H7 (cell line): Measurements from ENCODE around the gene PTPA. TPM values are rescaled to one million over a fixed set of nuclear protein-coding genes. Genes with fewer than 3 reads are reported as not detected.

Experiments used
- DNase-seq: peaks from one replicate; pipeline ENCODE4 v3.0.0; 2012
- H3K27me3 ChIP-seq: 2 replicates; pipeline ENCODE4 v1.6.0; 2011; ENCODE audit warnings: mild to moderate bottlenecking, low read length; ENCODE audit not compliant: control insufficient read depth, insufficient read depth
- H3K36me3 ChIP-seq: replicated peaks from 2 replicates; pipeline ENCODE4 v1.5.1; 2011; ENCODE audit warnings: low read length; ENCODE audit not compliant: control insufficient read depth, insufficient read depth
- H3K4me3 ChIP-seq: 2 replicates; pipeline ENCODE4 v1.5.1; 2011; ENCODE audit warnings: low read depth, mild to moderate bottlenecking, control low read depth, low read length, moderate library complexity; ENCODE audit not compliant: insufficient read depth
- total RNA-seq: library from RNA; depleted of rRNA; stranded (reverse); fragments of >200 nt; shearing (Covaris generic); gene quantifications from 2 replicates; pipeline ENCODE4 v1.2.3, GENCODE V29; 2014

The PTPA gene
- total RNA-seq, 1 experiment from 2014 or later: 166 TPM

DNA sequence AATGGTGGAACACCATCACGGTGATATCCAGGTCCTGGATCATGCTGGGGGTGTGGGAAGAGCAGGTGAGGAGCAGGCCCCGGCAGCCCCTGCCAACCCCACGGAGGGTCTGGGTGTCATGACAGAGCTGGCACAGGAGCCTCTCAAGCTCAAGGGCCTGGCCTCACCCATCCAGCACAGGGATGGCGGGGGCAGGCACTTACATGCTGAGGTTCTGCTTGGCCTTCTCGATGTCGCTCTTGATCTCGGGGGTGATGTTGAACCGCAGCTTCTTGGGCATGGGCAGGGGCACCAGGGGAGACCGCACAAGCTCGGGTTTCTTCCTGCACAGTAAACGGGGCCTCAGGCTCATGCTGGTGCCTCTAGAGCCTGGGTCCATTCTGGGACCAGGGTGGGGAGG lies 12.9 kb upstream of the PTPA start:
- Histone ChIP-seq H3K4me3 (no peak overlapping the region), H3K27me3 (no peaks in the 10 kb centered on the region; the same call in 1 of the 2 replicates), H3K36me3 (no peaks in the 10 kb centered on the region)
- DNase-seq: no peak

DNA sequence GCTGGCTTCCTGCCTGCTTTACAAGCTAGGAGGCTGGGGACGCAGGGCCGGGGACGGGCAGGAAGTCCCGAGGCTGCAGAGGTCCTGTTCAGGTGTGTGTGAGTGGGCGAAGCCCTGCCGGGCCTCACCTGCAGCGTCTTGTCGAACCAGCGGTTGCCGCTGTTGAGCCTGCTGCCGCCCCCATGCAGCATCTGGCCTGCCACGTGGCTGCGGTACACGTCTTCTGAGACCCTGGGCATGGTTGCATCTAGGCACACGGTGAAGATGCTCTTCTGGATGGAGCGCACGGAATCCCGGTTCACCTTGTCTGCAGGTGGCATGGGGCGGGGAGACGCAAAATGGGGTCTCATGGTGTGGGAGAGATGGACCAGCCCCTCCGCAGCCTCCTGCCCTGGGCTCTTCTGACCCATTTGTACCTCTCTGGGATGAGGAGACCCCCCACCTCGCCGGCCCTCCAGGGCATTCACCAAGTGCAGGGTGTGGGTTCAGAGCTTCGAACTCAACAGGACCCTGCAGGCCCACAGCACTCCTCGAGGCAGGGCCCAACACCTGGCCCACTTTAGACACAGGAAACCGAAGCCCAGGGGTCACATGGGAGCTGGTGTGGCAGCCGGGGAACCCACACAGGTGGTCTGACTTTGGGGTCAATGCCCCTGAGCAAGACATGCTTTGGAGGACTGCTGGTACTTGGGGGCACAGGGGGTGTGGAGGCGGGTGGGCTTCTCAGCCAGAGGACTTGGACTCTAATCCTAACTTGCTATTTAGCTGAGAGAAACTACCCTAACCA lies 10.6 kb upstream of the PTPA start:
- no peaks in the 10 kb centered on the region; the same call in 1 of the 2 replicates for H3K27me3 ChIP-seq
- peak; percentile 88 for DNase-seq
- H3K4me3 ChIP-seq: no peak overlapping the region
- H3K36me3 ChIP-seq: no peaks in the 10 kb centered on the region

DNA sequence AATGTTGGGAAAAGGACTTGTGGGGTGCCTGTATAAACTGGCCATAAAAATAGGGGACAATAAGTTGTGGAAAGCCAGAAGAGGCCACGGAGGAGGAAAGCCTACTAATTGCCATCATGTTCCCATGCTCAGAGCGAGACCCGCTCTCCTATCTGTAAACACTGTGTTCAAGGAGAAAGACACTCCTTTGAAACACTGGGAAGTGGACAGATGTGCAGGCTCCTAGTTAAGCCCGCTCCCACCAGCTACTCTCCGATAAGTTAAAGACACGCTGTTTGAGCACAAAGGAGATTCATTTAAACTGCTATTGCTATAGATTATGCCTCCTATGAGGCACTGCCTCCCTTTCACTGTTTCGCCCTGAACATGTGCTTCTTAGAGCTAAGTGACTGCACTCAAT lies 9.9 kb upstream of the PTPA start:
- DNase-seq: no peak
- H3K27me3 ChIP-seq: no peaks in the 10 kb centered on the region; the same call in 1 of the 2 replicates
- H3K4me3 ChIP-seq: no peak overlapping the region
- H3K36me3 ChIP-seq: no peaks in the 10 kb centered on the region

DNA sequence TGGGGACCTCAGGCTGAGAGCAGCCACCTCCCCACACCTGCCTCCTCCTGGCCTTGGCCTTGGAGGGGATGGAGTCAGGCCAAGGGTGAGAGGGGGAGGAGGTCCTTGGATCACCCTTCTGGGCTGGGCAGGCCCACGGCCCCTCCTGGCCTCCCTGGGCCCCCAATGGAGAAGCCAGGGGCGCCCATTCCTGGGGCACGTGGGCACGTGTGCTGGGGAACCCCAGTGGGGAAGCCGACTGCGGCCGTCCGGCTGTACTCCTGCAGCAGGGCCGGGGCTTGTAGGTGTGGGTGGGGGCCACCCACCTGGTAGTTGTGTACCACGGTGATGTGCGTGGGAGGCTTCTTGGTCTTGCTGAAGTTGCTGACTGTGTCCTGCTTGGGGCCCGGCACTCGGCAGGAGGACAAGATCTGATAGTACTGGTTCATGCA lies 9.1 kb upstream of the PTPA start:
- H3K36me3 ChIP-seq: no peaks in the 10 kb centered on the region
- H3K27me3 ChIP-seq: no peaks in the 10 kb centered on the region; the same call in 1 of the 2 replicates
- DNase-seq: no peak
- H3K4me3 ChIP-seq: no peak overlapping the region

DNA sequence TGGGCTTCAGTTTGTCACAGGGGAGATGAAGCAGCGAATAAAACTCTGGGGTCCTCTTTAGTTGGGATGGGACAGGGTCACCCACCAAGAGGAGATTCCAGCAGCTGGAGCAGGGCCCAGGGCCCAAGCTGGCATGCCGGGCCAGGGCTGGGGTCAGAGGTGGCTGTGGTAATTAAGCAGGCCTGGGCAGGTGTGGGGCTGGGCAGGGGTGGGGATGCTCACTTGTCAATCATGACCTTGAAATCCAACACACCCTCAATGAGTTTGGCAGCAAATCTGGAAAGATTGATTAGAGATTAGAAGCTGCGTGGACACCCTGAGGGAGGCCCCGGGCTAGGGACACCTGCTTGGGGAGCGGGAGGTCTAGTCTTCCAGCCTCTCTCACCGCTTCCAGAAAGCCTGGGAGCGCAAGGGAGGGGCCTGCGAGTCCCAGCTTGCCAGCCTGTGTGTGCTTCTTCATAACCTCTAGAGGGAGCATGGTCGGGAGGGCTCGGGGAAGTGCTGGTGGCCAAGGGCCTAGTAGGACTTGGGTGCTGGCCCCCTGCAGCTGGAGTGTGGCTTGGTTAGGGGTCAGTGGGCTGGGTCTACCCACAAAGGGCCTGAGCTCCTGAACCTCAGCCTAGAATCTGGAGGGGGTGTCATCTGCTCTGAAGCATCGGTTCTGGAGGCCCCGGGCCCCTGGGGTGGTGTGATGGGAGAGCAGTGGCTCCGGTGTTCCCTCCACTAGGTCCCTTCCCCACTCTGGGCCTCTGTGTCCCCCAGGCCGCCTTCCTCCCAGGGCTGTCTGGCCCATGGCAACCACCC lies 8.2 kb upstream of the PTPA start:
- Histone ChIP-seq H3K27me3 (no peaks in the 10 kb centered on the region; the same call in 1 of the 2 replicates), H3K36me3 (no peaks in the 10 kb centered on the region), H3K4me3 (no peak overlapping the region)
- DNase-seq: peak; percentile 93

DNA sequence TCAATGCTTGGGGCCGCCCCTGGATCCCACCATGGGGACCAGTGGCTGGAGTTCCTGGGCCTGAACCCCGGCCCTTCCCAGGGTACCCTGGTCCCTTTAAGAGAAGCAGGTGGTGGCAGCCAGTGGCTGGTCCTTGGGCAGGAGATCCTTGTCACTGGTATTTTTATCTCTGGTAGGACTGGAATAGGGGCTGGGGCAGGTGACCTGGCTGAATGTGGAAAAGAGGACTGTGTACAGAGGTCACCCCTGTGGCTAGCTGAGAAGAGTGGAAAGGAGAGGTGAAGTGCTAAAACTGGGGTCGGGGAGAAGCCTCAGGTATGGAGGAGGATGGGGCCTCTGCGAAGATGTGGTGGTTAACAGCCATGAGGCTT lies 7.6 kb upstream of the PTPA start:
- DNase-seq: peak; percentile 41
- H3K36me3 ChIP-seq: no peaks in the 10 kb centered on the region
- no peak overlapping the region for H3K4me3 ChIP-seq
- no peaks in the 10 kb centered on the region; the same call in 1 of the 2 replicates for H3K27me3 ChIP-seq

DNA sequence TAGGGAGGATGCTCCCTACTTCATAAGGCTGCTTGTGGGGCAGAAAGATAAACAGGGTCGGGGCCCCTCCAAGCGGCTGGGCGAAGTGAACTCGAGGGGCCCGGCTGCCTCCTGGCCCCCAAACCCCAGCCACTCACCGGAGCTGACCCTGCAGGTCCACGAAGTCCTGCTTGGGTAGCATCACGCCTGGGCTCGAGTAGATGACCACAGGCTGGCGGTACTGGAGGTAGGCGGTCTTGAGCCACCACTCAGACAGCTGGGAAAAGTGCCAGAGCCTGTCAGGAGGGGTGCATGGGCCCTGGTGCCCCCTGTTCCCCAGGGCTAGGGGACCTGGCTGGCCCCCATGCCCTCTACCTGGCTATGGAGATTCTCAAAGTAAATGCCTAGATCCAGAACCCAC lies 7.2 kb upstream of the PTPA start:
- Histone ChIP-seq H3K36me3 (no peaks in the 10 kb centered on the region), H3K4me3 (no peak overlapping the region), H3K27me3 (peaks cover 3% of the 10 kb centered on the region)
- DNase-seq: no peak

DNA sequence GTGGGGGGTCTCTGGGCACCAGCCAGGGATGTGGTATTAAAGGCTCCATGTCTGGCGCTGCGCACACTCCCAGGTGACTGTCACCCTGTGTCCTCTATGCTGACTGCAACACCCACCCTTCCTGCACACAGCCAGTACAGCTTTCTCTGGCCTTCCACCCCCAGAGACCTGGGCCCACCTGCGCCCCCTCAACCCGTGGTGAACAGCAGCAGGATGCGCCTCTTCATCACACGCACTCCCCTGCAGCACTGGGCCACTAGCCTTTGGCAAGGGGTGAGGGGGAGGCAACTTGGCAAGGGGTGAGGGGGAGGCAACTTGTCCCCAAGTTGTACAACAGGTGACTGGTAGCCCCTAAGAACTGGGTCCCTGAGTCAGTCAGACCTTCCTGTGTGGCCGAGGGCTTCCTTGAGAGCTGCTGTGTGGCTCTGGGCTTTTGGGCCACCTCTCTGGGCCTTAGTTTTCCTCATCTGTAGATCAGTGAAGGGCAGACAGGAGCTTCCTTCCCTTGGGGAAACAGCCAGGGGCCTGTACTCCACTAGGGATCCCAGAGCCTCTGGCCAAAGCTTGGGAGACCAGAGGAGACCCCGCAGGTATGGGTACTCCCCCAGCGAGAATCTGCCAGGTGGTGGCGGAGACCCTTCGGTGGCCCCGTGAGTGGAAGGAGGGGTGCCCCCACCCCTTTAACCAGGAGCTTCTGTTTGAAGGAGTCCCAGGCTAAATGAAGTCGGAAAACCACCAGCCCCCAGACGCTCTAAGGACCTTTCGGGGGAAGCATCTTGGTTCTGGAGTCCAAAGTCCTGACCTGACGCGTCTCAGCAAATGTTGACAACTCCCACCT lies 5.1 kb upstream of the PTPA start:
- Histone ChIP-seq H3K36me3 (no peaks in the 10 kb centered on the region), H3K27me3 (peaks cover 12% of the 10 kb centered on the region), H3K4me3 (no peak overlapping the region)
- DNase-seq: no peak

DNA sequence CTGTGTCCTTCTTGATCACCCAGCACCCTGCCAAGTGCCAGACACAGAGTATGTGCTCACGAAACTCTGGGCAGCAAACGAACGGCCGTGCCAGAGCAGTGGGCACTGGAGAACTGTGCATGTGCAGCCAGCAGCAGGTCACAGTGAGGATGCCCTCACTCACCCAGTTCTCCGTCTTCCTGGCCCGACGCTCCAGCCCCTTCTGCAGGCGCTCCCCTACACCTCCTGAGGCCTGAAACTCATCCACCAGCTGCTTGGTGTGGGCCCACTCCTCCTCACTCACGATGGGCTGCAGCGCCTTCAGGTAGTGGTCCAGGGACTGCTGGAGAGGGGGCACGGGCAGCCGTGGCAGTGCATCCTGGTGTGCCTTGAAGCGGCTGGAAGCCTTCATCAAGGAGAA lies 3.6 kb upstream of the PTPA start:
- no peaks in the 10 kb centered on the region for H3K36me3 ChIP-seq
- H3K4me3 ChIP-seq: no peak overlapping the region
- peaks cover 12% of the 10 kb centered on the region for H3K27me3 ChIP-seq
- no peak for DNase-seq

DNA sequence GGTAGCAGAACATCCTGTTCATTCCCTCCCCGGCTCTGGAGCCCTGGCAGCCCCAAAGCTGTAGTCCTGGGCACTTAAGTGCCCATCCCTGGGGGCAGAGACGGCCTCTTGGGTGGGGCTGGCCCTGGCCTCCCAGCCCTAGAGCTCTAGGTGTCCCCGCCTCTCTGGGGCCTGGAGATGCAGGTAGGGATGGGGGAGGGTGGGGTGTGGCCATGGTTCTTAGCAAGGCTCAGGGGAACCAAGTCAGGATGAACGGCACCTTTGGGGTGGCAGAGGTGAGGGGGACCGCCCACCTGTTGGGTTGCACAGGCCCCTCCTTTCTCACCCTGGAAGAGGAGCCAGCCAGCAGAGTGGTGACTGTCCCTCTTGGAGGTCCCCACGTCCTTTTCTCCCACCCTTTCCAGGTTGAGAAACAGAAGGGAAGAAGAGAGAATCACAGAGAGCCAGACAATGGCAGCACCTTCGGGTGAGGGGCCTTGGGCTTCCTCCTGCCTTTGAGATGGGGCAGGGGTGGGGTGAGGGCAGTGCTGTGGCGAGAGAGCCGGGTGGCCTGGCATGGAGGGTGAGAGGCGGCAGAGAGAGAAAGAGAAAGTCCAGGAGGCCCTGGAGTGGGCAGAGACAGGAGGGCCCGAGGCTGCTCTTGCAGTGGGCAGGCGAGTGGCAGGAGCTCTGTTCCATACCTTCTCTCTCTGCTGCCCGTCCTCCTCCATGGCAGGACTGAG lies 3.0 kb upstream of the PTPA start:
- Histone ChIP-seq H3K27me3 (peaks cover 12% of the 10 kb centered on the region), H3K4me3 (no peak overlapping the region), H3K36me3 (no peaks in the 10 kb centered on the region)
- DNase-seq: peak; percentile 34

DNA sequence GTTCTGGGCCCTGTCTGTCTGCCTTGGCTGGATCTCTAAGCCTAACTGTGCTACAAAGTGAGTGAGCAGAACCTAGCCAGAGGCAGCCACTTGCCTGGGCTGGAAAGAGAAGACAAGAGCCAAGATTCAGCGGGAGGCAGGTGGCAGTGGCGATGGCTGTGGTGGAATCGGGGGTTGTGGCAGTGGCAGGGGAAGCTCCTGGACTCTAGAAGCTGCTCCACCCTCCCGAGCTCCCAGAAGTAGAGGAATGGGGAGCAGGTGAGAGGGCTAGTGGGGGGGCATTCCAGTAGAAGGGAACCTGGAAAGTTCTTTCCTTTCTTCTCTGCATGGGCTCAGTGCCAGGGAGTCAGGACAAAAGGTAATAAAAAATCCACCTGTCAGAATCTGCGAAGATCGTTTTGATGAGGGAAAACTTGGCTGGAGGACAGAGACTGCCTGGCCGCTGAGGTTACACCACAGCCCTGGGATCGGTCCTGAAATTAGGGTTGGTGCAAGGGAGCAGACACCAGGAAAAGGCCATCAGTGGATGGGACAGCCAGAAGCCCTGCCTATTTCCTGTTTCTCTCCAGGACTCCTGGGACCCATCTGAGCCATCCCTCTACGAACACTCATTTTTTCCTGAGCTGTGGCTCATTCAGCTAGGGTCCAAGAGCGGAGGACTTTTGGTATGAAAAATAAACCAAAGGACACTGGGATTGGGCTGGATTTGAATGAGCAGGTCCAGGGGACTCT lies 2.2 kb upstream of the PTPA start:
- no peak overlapping the region for H3K4me3 ChIP-seq
- peaks cover 12% of the 10 kb centered on the region for H3K27me3 ChIP-seq
- DNase-seq: peak; percentile 22
- H3K36me3 ChIP-seq: no peaks in the 10 kb centered on the region

DNA sequence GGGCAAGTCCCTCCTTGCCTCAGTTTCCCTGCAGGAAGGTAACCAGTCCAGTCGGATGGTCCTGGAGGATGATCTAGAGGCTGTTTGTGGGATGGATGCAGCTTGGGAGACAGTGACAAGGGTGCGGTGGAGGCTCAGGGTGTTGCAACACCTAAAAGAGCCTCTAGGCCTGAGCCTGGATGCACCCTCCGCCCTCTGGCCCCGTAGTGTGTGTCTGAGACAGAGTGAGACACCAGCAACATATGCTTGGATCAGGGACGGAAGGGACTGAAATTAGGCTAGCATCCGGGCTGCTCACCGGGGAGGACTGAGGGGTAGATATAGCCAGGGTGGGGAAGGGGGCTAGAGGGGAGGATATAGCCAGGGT lies 1.7 kb upstream of the PTPA start:
- no peak overlapping the region for H3K4me3 ChIP-seq
- H3K27me3 ChIP-seq: peaks cover 12% of the 10 kb centered on the region
- no peaks in the 10 kb centered on the region for H3K36me3 ChIP-seq
- DNase-seq: peak; percentile 76

DNA sequence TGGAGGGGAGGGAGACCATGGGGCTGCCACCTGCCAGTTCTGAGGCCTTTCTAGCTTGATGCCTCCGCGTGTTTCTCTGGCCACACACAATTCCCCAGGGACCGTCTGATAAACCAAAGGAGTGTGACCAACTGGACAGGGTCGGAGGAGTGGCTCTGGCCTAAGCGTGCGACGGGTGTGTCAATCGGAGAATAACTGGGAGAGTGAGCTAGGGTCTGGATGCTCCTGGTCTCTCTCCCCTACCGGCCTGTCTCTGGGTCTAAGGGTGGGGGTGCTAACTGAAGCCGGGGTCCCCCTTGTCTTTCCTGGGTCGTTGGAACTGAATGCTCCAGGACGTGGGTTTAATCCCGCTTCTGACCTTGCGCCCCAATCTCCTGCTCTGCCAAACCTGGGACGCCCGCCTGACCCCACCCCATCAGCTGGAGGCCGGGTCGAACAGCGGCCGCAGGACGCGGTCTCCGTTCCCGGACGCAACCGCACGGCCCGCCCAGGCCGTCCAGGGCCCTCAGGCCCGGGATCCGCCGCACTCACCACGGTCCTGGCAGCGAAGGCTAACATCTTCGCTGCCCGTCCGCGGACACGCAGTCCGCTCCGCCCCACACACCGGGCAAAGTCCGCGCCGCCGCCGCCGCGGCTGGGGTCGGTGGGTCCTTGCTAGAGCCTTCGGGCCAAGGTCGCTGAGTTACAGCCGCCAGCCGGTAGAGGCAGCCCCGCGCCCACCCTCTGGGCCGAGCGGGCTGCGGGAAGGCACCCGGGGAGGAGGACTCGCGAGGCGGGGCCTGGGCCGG lies 1.1 kb upstream of the PTPA start:
- DNase-seq: peak; percentile 86
- no peaks in the 10 kb centered on the region for H3K36me3 ChIP-seq
- peak overlapping the region; percentile 83 for H3K4me3 ChIP-seq
- H3K27me3 ChIP-seq: peaks cover 12% of the 10 kb centered on the region
